Measurements from ENCODE around the gene DRC7.

DNA sequence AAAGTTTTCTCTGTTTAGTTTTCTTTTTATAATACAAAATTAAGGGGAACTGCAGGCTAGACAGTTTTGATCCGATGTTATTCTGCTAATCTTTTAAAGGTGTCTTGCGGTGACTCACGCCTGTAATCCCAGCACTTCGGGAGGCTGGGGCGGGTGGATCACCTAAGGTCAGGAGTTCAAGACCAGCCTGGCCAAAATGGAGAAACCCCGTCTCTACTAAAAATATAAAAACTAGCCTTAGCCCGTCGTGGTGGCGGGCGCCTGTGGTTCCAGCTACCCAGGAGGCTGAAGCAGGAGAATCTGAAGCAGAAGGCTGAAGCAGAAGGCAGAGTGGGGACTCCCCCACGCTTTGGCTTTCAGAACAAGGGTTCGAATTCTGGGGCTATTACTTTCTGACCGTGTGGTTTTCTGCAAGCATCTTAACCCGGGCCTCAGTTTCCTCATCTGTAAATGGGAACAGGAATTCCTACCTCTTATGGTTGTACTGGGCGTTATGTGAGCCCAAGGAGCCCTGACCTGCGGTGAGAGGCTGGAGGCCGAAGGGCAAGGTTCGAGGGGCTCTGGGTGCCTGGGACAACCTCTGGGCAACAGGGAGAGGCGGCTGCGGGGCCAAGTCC, 39.8 kb downstream of the DRC7 start:
- no peak for TF ChIP-seq POLR2A (IDR thresholded peaks at IDR 0.05; ENCODE audit: low read depth, low read length)
- TF ChIP-seq SPI1 (IDR thresholded peaks at IDR 0.05; ENCODE audit: low read depth, low read length), result no peak
